HG03439 (cell line): ENCODE data around the gene ST6GALNAC3.
"Not testable (repeated sequence)": the region's sequence is repeated elsewhere in the genome, so short reads cannot be mapped to it uniquely, and the experiment has no call there.

Source experiments
- ATAC-seq: cut with Tn5 transposase; IDR thresholded peaks from one replicate; pipeline ENCODE4 v1.9.1; 2021; ENCODE audit warnings: mild to moderate bottlenecking, moderate library complexity; ENCODE audit not compliant: unreplicated experiment

Gene ST6GALNAC3

GRCh38 chr1:76074321-76075187 is at the start of gene ST6GALNAC3:
Gene ST6GALNAC3, plus strand, starts transcription at chr1:76074746.
- peak; percentile 79 for ATAC-seq

- ATAC-seq: no peak
Observed at GRCh38 chr1:76027341-76027740, 47.2 kb upstream of the ST6GALNAC3 start.

- ATAC-seq: no peak
Observed at GRCh38 chr1:76029331-76029730, 45.2 kb upstream of the ST6GALNAC3 start.

GRCh38 chr1:76031496-76031895 is 43.0 kb upstream of the ST6GALNAC3 start:
- no peak for ATAC-seq

GRCh38 chr1:76033800-76034475 is 40.6 kb upstream of the ST6GALNAC3 start:
- ATAC-seq: no peak

- ATAC-seq: no peak
Observed at GRCh38 chr1:76035053-76035452, 39.5 kb upstream of the ST6GALNAC3 start.

- no peak for ATAC-seq
Observed at GRCh38 chr1:76037324-76037723, 37.2 kb upstream of the ST6GALNAC3 start.

- no peak for ATAC-seq
Observed at GRCh38 chr1:76038287-76039004, 36.1 kb upstream of the ST6GALNAC3 start.

- no peak for ATAC-seq
Observed at GRCh38 chr1:76046149-76046548, 28.4 kb upstream of the ST6GALNAC3 start.

- no peak for ATAC-seq
Observed at GRCh38 chr1:76048219-76048618, 26.3 kb upstream of the ST6GALNAC3 start.

GRCh38 chr1:76048926-76049325 is 25.6 kb upstream of the ST6GALNAC3 start:
- no peak for ATAC-seq

GRCh38 chr1:76049498-76049897 is 25.0 kb upstream of the ST6GALNAC3 start:
- no peak for ATAC-seq

- not testable (repeated sequence) for ATAC-seq
Observed at GRCh38 chr1:76050073-76050472, 24.5 kb upstream of the ST6GALNAC3 start.

GRCh38 chr1:76053021-76053420 is 21.5 kb upstream of the ST6GALNAC3 start:
- no peak for ATAC-seq

GRCh38 chr1:76054359-76054758 is 20.2 kb upstream of the ST6GALNAC3 start:
- no peak for ATAC-seq

- ATAC-seq: no peak
Observed at GRCh38 chr1:76055987-76056386, 18.6 kb upstream of the ST6GALNAC3 start.

GRCh38 chr1:76059451-76059850 is 15.1 kb upstream of the ST6GALNAC3 start:
- no peak for ATAC-seq

GRCh38 chr1:76065270-76065669 is 9.3 kb upstream of the ST6GALNAC3 start:
- no peak for ATAC-seq

- no peak for ATAC-seq
Observed at GRCh38 chr1:76066394-76066793, 8.2 kb upstream of the ST6GALNAC3 start.

GRCh38 chr1:76068542-76068941 is 6.0 kb upstream of the ST6GALNAC3 start:
- ATAC-seq: no peak

- no peak for ATAC-seq
Observed at GRCh38 chr1:76068953-76069561, 5.5 kb upstream of the ST6GALNAC3 start.
